Lower leg skin (tissue), 4 donors: Measurements from ENCODE around the gene LMOD2. TPM values are rescaled to one million over a fixed set of nuclear protein-coding genes. Genes with fewer than 3 reads are reported as not detected.
"Not testable (repeated sequence)": the region's sequence is repeated elsewhere in the genome, so short reads cannot be mapped to it uniquely, and the experiment has no call there.

Experiments
- DNase-seq, 2 donors: peaks; one replicate each; pipeline ENCODE4 v3.0.0-alpha.2; 2019; ENCODE audit warnings: low spot score in 2 of 2
- H3K4me3 ChIP-seq: fragments of 200-600 bp; sonication (generic); 2 replicates; pipeline ENCODE4 v1.5.1; 2017; ENCODE audit warnings: mild to moderate bottlenecking, low read depth; ENCODE audit not compliant: poor library complexity, severe bottlenecking
- CTCF ChIP-seq, 3 donors: fragments of 450-650 bp; IDR thresholded peaks; one replicate each; pipeline ENCODE4 v1.5.1; 2016; ENCODE audit warnings: antibody characterized with exemption in 3 of 3, mild to moderate bottlenecking in 3 of 3, moderate library complexity in 2 of 3
- POLR2A ChIP-seq, 2 donors: fragments of 450-650 bp; IDR thresholded peaks; one replicate each; pipeline ENCODE4 v1.6.1; 2016 to 2017; ENCODE audit warnings: antibody characterized with exemption in 2 of 2, mild to moderate bottlenecking in 1 of 2, moderate library complexity in 1 of 2
- WGBS, 2 donors: methylation state at CpG; one replicate each; pipeline ENCODE4 v1.1.5; 2018; 5-methylcytosine and 5-hydroxymethylcytosine counted together
- intact Hi-C: fragments of 100-400 bp; cut with DNase I; formaldehyde crosslinking; loops from one replicate; pipeline ENCODE4 v1.15.0; 2023; ENCODE audit warnings: low total_unique reads
- total RNA-seq, 4 donors: library from RNA; depleted of rRNA; stranded (reverse); fragments of >200 nt; gene quantifications; one replicate each; pipeline ENCODE4 v1.1.0, GENCODE V29; 2016

The LMOD2 gene
- total RNA-seq, 4 donors from 2014 or later = not detected

DNA sequence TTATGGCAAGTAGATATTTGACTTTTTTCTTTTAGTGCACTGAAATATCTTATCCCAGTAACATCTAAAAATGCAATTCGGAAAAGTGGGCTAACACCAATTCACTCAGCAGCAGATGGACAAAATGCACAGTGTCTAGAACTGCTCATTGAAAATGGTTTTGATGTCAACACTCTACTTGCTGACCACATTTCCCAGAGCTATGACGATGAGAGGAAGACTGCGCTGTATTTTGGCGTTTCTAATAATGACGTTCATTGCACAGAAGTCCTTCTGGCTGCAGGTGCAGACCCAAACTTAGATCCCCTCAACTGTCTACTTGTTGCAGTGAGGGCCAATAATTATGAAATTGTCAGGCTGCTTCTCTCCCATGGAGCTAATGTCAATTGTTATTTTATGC lies 26.8 kb upstream of the LMOD2 start:
- WGBS, 2 donors = 92 to 95% methylated on average over 5 of the region's 5 CpGs
- no peak for DNase-seq
- no peak overlapping the region for H3K4me3 ChIP-seq
- TF ChIP-seq CTCF (IDR thresholded peaks at IDR 0.05) (no peak), POLR2A (IDR thresholded peaks at IDR 0.05) (no peak)
- intact Hi-C loops = no loop called here

DNA sequence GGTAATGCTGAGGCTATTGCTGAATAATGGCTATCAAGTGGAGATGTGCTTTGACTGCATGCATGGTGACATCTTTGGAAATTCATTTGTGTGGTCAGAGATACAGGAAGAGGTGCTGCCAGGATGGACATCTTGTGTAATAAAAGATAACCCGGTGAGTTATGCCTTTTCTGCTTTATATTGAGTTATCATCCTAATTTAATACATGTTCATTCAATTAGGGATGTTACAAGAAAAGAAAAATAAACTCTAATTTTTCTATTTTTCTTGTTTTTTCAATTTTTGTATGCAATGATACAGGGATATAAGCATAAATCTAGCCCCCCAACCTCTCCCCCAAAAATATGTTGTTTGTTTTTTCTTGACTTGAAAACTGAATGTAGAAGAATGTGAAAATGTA lies 26.4 kb upstream of the LMOD2 start:
- no peak for DNase-seq
- intact Hi-C loops = no loop called here
- no peak overlapping the region for H3K4me3 ChIP-seq
- TF ChIP-seq CTCF (IDR thresholded peaks at IDR 0.05) (no peak), POLR2A (IDR thresholded peaks at IDR 0.05) (no peak)
- 55 to 67% methylated on average over 1 of the region's 1 CpG for WGBS, 2 donors

- TF ChIP-seq POLR2A (IDR thresholded peaks at IDR 0.05) (no peak), CTCF (IDR thresholded peaks at IDR 0.05) (no peak)
- no peak overlapping the region for H3K4me3 ChIP-seq
- 65 to 91% methylated on average over 2 of the region's 2 CpGs for WGBS, 2 donors
- intact Hi-C loops = no loop called here
- no peak for DNase-seq
Observed at GRCh38 chr7:123632808-123633207, 22.9 kb upstream of the LMOD2 start.

DNA sequence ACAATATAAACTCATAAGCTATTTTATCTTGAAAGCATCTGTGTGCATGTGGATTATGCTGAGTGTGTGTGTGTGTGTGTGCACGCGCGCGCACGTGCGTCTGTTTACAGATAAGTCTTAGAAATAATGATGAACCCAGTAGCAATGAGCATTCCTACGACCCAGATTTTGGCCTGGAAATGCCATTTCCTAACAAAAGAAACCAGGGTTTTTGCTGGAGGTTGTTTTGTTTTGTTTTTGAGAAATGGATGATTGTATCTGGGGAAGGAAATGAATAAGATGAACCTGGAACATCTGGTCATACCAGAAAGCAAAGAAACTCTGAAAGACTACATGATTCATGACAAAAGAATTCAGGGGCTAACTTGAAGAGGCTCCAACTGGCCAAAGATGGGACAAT lies 22.1 kb upstream of the LMOD2 start:
- intact Hi-C loops = no loop called here
- WGBS, 2 donors = 65 to 71% methylated on average over 7 of the region's 7 CpGs
- TF ChIP-seq CTCF (IDR thresholded peaks at IDR 0.05) = no peak
- no peak for TF ChIP-seq POLR2A (IDR thresholded peaks at IDR 0.05)
- DNase-seq = no peak
- no peak overlapping the region for H3K4me3 ChIP-seq

DNA sequence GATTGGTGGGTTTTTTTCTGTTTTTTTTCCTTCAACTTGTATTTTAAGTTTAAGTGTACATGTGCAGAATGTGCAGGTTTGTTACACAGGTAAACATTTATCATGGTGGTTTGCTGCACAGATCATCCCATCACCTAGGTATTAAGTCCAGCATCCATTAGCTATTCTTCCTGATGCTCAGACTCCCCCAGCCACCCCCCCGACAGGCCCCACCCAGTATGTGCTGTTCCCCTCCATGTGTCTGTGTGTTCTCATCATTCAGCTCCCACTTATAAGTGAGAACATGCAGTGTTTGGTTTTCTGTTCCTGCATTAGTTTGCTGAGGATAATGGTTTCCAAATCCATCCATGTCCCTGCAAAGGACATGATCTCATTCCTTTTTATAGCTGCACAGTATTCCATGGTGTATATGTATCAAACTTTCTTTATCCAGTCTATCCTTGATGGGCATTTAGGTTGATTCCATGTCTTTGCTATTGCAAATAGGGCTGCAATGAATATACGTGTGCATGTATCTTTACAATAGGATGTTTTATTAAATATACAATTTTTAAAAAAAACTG lies 21.6 kb upstream of the LMOD2 start:
- intact Hi-C loops, DNase-seq, H3K4me3 ChIP-seq: not testable (repeated sequence)
- 74 to 87% methylated on average over 2 of the region's 2 CpGs for WGBS, 2 donors

- TF ChIP-seq POLR2A (IDR thresholded peaks at IDR 0.05) (no peak), CTCF (IDR thresholded peaks at IDR 0.05) (no peak)
- DNase-seq = no peak
- WGBS, 2 donors = 51 to 54% methylated on average over 4 of the region's 4 CpGs
- intact Hi-C loops = no loop called here
- no peak overlapping the region for H3K4me3 ChIP-seq
Observed at GRCh38 chr7:123635551-123636359, 19.9 kb upstream of the LMOD2 start.
